Activated T-helper 1 cell treated with anti-CD3 and anti-CD28 coated beads, Interleukin-12 subunit alpha, Interleukin-12 subunit beta, Interleukin-2, Interleukin-4 antibody, amounts not matched to agents 30 ng/mL and 10 ng/mL and 1 ng/mL, durations not matched to agents 14 hours and 24 hours and 36 hours (primary cell): ENCODE results near the gene RGL1. TPM values are rescaled to one million over a fixed set of nuclear protein-coding genes. Genes with fewer than 3 reads are reported as not detected.
A peak's percentile ranks its signal among the peaks of the same experiment; 100 is the strongest.

ENCODE experiments used
- DNase-seq: peaks from one replicate; pipeline ENCODE4 v3.0.0; 2021; ENCODE audit warnings: low spot score
- H3K27ac Mint-ChIP-seq: one replicate; pipeline ENCODE4 v1.8.0; 2021; ENCODE audit warnings: mild to moderate bottlenecking, mixed read lengths
- H3K27me3 Mint-ChIP-seq: one replicate; pipeline ENCODE4 v1.8.0; 2022; ENCODE audit warnings: mild to moderate bottlenecking, moderate library complexity, mixed read lengths; ENCODE audit not compliant: insufficient read depth
- H3K36me3 Mint-ChIP-seq: one replicate; pipeline ENCODE4 v1.8.0; 2021; ENCODE audit warnings: low read depth, mixed read lengths
- H3K4me1 Mint-ChIP-seq: one replicate; pipeline ENCODE4 v1.8.0; 2021; ENCODE audit warnings: low read depth, mixed read lengths
- H3K4me3 Mint-ChIP-seq: one replicate; pipeline ENCODE4 v1.8.0; 2021; ENCODE audit warnings: mild to moderate bottlenecking, moderate library complexity, mixed read lengths
- H3K9me3 Mint-ChIP-seq: one replicate; pipeline ENCODE4 v1.8.0; 2021; ENCODE audit warnings: mixed read lengths
- intact Hi-C: fragments of 100-400 bp; cut with micrococcal nuclease; formaldehyde crosslinking; loops from one replicate; pipeline ENCODE4 v1.15.1; 2024
- total RNA-seq: library from RNA; stranded (reverse); gene quantifications from 2 replicates; pipeline ENCODE4 v1.2.3, GENCODE V29; 2022

Gene RGL1
- total RNA-seq, 1 donor from 2014 or later: 2.8 TPM

- peaks cover 13% of the 10 kb centered on the region for H3K9me3 Mint-ChIP-seq
- peaks cover 10% of the 10 kb centered on the region for H3K36me3 Mint-ChIP-seq
- DNase-seq: no peak
- no peak overlapping the region for H3K27ac Mint-ChIP-seq
- peaks cover 14% of the 10 kb centered on the region for H3K4me1 Mint-ChIP-seq
- no peaks in the 10 kb centered on the region for H3K27me3 Mint-ChIP-seq
- intact Hi-C loops: loop anchor here (10.0 kb wide), 1 partner anchor 1200 kb away; the partner anchor contains the start of genes SWT1 and TRMT1L
- H3K4me3 Mint-ChIP-seq: no peak overlapping the region
Measured at GRCh38 chr1:183954496-183954895, 149.6 kb downstream of the RGL1 start.

DNA sequence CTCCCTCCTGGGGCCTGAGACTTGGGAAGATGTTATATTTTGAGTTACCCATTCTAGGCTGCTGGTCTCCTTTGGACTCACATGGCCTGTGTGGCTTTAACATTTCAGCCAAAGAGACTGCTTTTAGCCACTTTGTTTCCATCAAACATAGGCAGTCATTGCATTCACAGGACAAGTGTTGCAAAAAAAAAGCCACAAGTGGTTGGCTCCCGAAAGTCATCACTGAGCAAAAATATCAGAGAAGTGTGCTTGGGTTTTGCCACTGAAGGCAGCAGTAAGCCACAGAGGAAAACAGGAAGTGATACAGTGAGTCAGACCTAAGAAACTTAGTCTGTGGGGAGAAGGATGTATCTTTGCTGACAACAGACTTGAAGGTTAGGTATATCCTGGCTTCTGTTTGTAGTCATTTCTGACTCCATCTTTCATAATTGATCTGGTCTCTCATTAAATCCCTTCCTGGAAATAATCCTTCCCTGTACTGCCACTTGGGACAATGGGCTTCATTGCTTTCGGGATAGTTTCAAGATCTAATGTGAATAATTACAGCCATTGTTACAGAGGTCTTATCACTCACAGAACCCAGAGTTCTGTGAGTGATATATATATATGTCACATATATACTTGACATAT, 151.8 kb downstream of the RGL1 start:
- Mint-ChIP-seq H3K4me3 (peak overlapping the region; percentile 62), H3K4me1 (peaks cover 14% of the 10 kb centered on the region), H3K27me3 (no peaks in the 10 kb centered on the region), H3K9me3 (peaks cover 10% of the 10 kb centered on the region), H3K27ac (no peak overlapping the region), H3K36me3 (peaks cover 8% of the 10 kb centered on the region)
- intact Hi-C loops: loop anchor here (1.0 to 10.0 kb wide), 15 partner anchors 12 to 1198 kb away; partner anchors contain the start of genes COLGALT2, EDEM3, NIBAN1 and SMG7
- peak; percentile 69 for DNase-seq

- peaks cover 14% of the 10 kb centered on the region for H3K4me1 Mint-ChIP-seq
- no peak for DNase-seq
- no peak overlapping the region for H3K27ac Mint-ChIP-seq
- peak overlapping the region; percentile 62 for H3K4me3 Mint-ChIP-seq
- H3K27me3 Mint-ChIP-seq: no peaks in the 10 kb centered on the region
- intact Hi-C loops: loop anchor here (2.0 to 10.0 kb wide), 6 partner anchors 47 to 1197 kb away; partner anchors contain the start of genes EDEM3, NIBAN1, SWT1 and TRMT1L
- peaks cover 9% of the 10 kb centered on the region for H3K36me3 Mint-ChIP-seq
- H3K9me3 Mint-ChIP-seq: peaks cover 6% of the 10 kb centered on the region
Measured at GRCh38 chr1:183957216-183957830, 152.4 kb downstream of the RGL1 start.

DNA sequence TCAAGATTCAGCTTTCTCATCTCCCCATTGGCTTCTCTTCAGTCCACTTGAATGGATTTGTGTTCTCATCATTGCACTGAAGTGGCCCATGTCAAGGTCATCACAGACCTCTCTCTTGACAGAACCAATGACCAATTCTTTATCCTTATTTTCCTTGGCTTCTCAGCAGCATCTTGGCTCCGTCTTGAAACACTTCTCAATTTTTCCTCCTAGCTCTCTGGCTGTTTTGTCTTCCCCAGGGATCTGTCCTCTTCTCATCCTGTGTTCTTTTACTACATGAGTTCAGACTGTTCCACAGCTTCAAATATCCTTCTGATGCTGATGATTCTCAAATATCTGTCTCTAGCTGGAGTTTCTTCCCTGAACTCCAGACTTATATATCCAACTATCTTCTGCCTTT, 154.0 kb downstream of the RGL1 start:
- H3K27me3 Mint-ChIP-seq: peaks cover 2% of the 10 kb centered on the region
- peaks cover 6% of the 10 kb centered on the region for H3K9me3 Mint-ChIP-seq
- H3K27ac Mint-ChIP-seq: no peak overlapping the region
- H3K4me1 Mint-ChIP-seq: peaks cover 17% of the 10 kb centered on the region
- no peak for DNase-seq
- peaks cover 13% of the 10 kb centered on the region for H3K36me3 Mint-ChIP-seq
- intact Hi-C loops: loop anchor here (5.0 to 10.0 kb wide), 3 partner anchors 793 to 1196 kb away; partner anchors contain the start of genes EDEM3, NIBAN1, SWT1 and TRMT1L
- H3K4me3 Mint-ChIP-seq: no peak overlapping the region

DNA sequence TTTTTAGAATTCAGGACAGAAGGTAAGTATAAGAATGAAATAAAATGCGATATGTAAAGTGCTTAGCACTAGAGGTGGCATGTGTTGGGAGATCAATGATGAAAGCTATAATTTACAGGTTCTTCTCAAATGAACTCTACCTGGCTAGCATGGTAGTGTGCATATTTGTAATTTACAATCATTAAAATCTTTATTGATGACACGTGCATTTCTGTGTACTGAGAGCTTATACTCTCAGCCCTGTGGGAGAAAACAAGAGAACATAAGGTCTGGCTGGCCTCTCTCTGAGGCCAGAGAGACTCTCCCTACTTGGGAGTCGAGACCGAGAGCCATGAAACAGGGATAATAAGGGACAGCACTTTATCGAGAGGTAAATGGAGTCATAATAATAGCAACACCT, 156.2 kb downstream of the RGL1 start:
- intact Hi-C loops: no loop called here
- peaks cover 14% of the 10 kb centered on the region for H3K27me3 Mint-ChIP-seq
- H3K36me3 Mint-ChIP-seq: peaks cover 13% of the 10 kb centered on the region
- H3K4me3 Mint-ChIP-seq: no peak overlapping the region
- H3K4me1 Mint-ChIP-seq: peaks cover 13% of the 10 kb centered on the region
- H3K27ac Mint-ChIP-seq: no peak overlapping the region
- no peaks in the 10 kb centered on the region for H3K9me3 Mint-ChIP-seq
- no peak for DNase-seq

GRCh38 chr1:183962903-183963302, 158.0 kb downstream of the RGL1 start:
- Mint-ChIP-seq H3K4me1 (peaks cover 31% of the 10 kb centered on the region), H3K36me3 (peaks cover 15% of the 10 kb centered on the region), H3K27me3 (peaks cover 18% of the 10 kb centered on the region), H3K4me3 (peak overlapping the region; percentile 1), H3K9me3 (no peaks in the 10 kb centered on the region), H3K27ac (peak overlapping the region; percentile 21)
- DNase-seq: no peak
- intact Hi-C loops: no loop called here

DNA sequence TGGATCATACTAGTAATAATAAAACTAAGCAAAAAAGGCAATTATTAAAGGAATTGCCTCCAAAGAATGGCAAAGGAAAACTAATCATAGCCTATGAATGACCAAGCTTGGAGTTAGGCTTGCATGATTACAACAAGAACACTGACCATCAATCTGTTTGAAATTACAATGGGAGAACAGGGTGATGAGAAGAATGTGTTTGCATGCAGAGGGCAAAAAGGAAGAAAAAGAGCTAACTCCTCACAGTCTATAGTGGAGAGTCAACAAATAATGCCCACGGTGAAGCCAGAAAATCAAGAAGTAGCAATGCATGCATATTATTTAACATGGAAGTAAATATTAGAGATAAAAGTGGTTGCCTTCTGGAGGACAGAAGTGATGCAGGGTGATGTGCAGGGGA, 160.8 kb downstream of the RGL1 start:
- intact Hi-C loops: no loop called here
- H3K36me3 Mint-ChIP-seq: peaks cover 16% of the 10 kb centered on the region
- H3K4me3 Mint-ChIP-seq: no peak overlapping the region
- no peaks in the 10 kb centered on the region for H3K9me3 Mint-ChIP-seq
- no peak overlapping the region for H3K27ac Mint-ChIP-seq
- peaks cover 20% of the 10 kb centered on the region for H3K27me3 Mint-ChIP-seq
- DNase-seq: no peak
- H3K4me1 Mint-ChIP-seq: peaks cover 38% of the 10 kb centered on the region

GRCh38 chr1:183966487-183966886, 161.6 kb downstream of the RGL1 start:
- Mint-ChIP-seq H3K4me1 (peaks cover 38% of the 10 kb centered on the region), H3K27ac (peak overlapping the region; percentile 50), H3K9me3 (no peaks in the 10 kb centered on the region), H3K36me3 (peaks cover 17% of the 10 kb centered on the region), H3K4me3 (no peak overlapping the region), H3K27me3 (peaks cover 20% of the 10 kb centered on the region)
- intact Hi-C loops: no loop called here
- DNase-seq: no peak

DNA sequence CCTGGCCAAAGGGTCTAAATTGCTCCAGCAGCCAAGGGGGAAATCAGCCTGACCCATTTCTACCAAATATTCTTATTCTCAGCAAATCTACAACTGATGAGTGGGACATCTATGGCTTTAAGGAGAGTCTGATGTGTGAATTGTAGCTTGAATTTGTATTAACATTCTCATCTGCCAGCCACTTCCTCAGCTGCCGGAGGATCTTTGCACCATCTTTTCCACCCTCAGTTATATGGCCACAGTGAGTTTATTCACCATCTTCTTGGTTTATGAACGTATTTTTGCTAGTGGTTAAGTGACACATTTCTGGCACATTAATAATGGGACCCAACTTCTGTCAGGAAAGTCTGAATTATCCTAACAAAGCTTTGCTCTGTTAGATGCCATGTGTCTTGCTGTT, 163.0 kb downstream of the RGL1 start:
- H3K27ac Mint-ChIP-seq: peak overlapping the region; percentile 26
- H3K4me3 Mint-ChIP-seq: no peak overlapping the region
- H3K4me1 Mint-ChIP-seq: peaks cover 32% of the 10 kb centered on the region
- intact Hi-C loops: loop anchor here (1.0 kb wide), 1 partner anchor 12 kb away; no protein-coding TSS in a partner anchor
- H3K27me3 Mint-ChIP-seq: peaks cover 20% of the 10 kb centered on the region
- no peaks in the 10 kb centered on the region for H3K9me3 Mint-ChIP-seq
- peaks cover 11% of the 10 kb centered on the region for H3K36me3 Mint-ChIP-seq
- no peak for DNase-seq

GRCh38 chr1:183968386-183968785, 163.5 kb downstream of the RGL1 start:
- DNase-seq: no peak
- H3K27ac Mint-ChIP-seq: no peak overlapping the region
- peaks cover 20% of the 10 kb centered on the region for H3K27me3 Mint-ChIP-seq
- intact Hi-C loops: loop anchor here (1.0 kb wide), 1 partner anchor 12 kb away; no protein-coding TSS in a partner anchor
- peaks cover 29% of the 10 kb centered on the region for H3K4me1 Mint-ChIP-seq
- no peak overlapping the region for H3K4me3 Mint-ChIP-seq
- H3K36me3 Mint-ChIP-seq: peaks cover 9% of the 10 kb centered on the region
- no peaks in the 10 kb centered on the region for H3K9me3 Mint-ChIP-seq

GRCh38 chr1:183970516-183971300, 165.8 kb downstream of the RGL1 start:
- Mint-ChIP-seq H3K27ac (no peak overlapping the region), H3K4me3 (no peak overlapping the region), H3K4me1 (peaks cover 24% of the 10 kb centered on the region), H3K27me3 (peaks cover 8% of the 10 kb centered on the region), H3K9me3 (no peaks in the 10 kb centered on the region), H3K36me3 (peaks cover 5% of the 10 kb centered on the region)
- intact Hi-C loops: no loop called here
- no peak for DNase-seq

DNA sequence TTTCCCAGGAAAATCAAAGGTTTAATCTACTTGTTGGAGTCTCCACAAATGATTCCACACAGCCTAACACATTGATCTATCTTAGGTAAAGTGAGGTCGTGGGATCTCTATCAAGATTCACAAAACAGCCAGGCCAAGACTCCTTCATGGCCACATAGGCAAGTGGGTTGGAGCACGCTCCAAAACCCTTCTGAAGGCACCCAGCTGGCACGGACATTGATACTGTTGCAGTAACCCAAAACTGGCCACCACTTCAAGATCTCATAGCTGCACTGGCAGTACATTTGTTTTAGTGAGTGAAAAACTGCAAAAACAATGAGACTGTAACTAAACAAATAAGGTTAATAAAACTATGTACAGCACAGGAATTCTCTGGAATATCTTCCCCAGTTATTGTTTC, 170.7 kb downstream of the RGL1 start:
- no peaks in the 10 kb centered on the region for H3K4me1 Mint-ChIP-seq
- intact Hi-C loops: no loop called here
- peaks cover 3% of the 10 kb centered on the region for H3K36me3 Mint-ChIP-seq
- no peak overlapping the region for H3K27ac Mint-ChIP-seq
- H3K27me3 Mint-ChIP-seq: peaks cover 10% of the 10 kb centered on the region
- H3K4me3 Mint-ChIP-seq: no peak overlapping the region
- no peak for DNase-seq
- H3K9me3 Mint-ChIP-seq: no peaks in the 10 kb centered on the region

- H3K9me3 Mint-ChIP-seq: no peaks in the 10 kb centered on the region
- peaks cover 1% of the 10 kb centered on the region for H3K36me3 Mint-ChIP-seq
- DNase-seq: no peak
- intact Hi-C loops: no loop called here
- H3K27me3 Mint-ChIP-seq: peaks cover 10% of the 10 kb centered on the region
- no peaks in the 10 kb centered on the region for H3K4me1 Mint-ChIP-seq
- H3K4me3 Mint-ChIP-seq: no peak overlapping the region
- no peak overlapping the region for H3K27ac Mint-ChIP-seq
Measured at GRCh38 chr1:183977717-183978116, 172.8 kb downstream of the RGL1 start.
